Epithelial cell of proximal tubule (primary cell): ENCODE data around the gene TRIM14. TPM values are rescaled to one million over a fixed set of nuclear protein-coding genes. Genes with fewer than 3 reads are reported as not detected.
"Not testable (repeated sequence)": the region's sequence is repeated elsewhere in the genome, so short reads cannot be mapped to it uniquely, and the experiment has no call there.

Experiments
- DNase-seq: peaks from one replicate; pipeline ENCODE4 v3.0.0-alpha.2; 2011; ENCODE audit warnings: low read depth
- H3K4me3 ChIP-seq: 2 replicates; pipeline ENCODE4 v1.5.1; 2011; ENCODE audit warnings: low read depth, mild to moderate bottlenecking, low read length
- total RNA-seq: library from RNA; depleted of rRNA; stranded (reverse); fragments of >200 nt; gene quantifications from 2 replicates; pipeline ENCODE4 v1.2.3, GENCODE V29; 2015
- TF ChIP-seq, protein P1 (sequence below): conservative IDR thresholded peaks from 2 replicates; pipeline ENCODE4 v1.5.1; 2012; ENCODE audit warnings: low read depth, mild to moderate bottlenecking, low read length

Gene TRIM14
- total RNA-seq, 1 donor from 2014 or later = 8.1 TPM

GRCh38 chr9:98124637-98125426, 5.8 kb upstream of the TRIM14 start:
- TF ChIP-seq, protein P1, sequence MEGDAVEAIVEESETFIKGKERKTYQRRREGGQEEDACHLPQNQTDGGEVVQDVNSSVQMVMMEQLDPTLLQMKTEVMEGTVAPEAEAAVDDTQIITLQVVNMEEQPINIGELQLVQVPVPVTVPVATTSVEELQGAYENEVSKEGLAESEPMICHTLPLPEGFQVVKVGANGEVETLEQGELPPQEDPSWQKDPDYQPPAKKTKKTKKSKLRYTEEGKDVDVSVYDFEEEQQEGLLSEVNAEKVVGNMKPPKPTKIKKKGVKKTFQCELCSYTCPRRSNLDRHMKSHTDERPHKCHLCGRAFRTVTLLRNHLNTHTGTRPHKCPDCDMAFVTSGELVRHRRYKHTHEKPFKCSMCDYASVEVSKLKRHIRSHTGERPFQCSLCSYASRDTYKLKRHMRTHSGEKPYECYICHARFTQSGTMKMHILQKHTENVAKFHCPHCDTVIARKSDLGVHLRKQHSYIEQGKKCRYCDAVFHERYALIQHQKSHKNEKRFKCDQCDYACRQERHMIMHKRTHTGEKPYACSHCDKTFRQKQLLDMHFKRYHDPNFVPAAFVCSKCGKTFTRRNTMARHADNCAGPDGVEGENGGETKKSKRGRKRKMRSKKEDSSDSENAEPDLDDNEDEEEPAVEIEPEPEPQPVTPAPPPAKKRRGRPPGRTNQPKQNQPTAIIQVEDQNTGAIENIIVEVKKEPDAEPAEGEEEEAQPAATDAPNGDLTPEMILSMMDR = no peak
- H3K4me3 ChIP-seq = no peak overlapping the region
- no peak for DNase-seq

- H3K4me3 ChIP-seq, DNase-seq: not testable (repeated sequence)
Measured at GRCh38 chr9:98124091-98124490, 5.1 kb upstream of the TRIM14 start.

- TF ChIP-seq, protein P1 = peak; percentile 45
- DNase-seq = peak; percentile 36
- no peak overlapping the region for H3K4me3 ChIP-seq
Measured at GRCh38 chr9:98121058-98121457, 2.0 kb upstream of the TRIM14 start.

DNA sequence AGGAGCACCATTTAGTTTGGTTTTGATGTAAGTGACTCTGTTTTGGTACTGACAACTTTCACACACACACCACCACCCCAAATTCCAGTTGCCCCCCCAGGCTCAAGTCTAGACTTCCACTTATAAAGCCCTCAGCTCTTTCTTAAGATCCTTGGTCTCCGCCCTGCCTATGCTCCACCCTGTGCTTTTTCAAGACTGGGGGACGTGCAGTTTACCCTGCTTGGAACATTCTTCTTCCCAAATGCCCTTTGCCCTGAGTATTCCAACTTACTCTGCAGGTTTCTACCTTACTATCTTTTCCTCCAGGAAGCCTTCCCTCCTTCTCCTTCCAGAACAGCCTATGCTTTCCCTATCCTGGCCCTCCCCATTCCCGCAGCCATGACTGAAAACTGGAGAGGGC, 1.5 kb upstream of the TRIM14 start:
- DNase-seq = no peak
- no peak overlapping the region for H3K4me3 ChIP-seq
- TF ChIP-seq, protein P1 = no peak

GRCh38 chr9:98117984-98118639, 910 bp downstream of the TRIM14 start:
- peak overlapping the region; percentile 72 for H3K4me3 ChIP-seq
- TF ChIP-seq, protein P1 = peak; percentile 58
- DNase-seq = no peak

DNA sequence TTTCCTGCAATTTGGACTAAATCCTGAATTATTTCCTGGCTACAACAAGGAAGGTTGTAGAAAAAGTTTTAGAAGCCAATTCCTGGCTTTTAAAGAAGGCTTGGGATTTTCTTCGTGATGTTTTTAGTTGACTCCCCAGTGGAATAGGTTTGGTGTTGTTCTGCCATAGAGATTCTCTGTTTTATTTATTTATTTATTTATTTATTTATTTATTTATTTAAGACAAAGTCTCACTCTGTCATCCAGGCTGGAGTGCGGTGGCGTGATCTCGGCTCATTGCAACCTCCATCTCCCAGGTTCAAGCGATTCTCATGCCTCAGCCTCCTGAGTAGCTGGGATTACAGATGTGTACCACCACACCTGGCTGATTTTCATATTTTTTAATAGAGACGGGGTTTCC, 1.9 kb downstream of the TRIM14 start:
- not testable (repeated sequence) for DNase-seq

DNA sequence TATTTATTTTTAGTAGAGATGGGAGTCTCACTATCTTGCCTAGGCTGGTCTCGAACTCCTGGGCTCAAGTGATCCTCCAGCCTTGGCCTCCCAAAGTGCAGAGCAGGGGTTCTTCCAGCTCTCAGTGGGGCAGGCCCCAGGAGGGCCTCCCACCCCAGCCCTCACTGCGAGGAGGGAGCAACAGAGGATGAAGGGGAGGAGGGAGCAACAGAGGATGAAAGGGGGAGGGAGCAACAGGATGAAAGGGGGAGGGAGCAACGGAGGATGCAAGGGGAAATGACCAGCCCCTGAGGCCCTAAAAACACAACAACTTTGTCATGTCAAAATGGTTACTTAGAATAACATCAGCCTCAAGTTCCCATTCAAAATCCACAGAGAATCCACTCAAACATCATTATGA, 10.0 kb downstream of the TRIM14 start:
- DNase-seq = no peak
- TF ChIP-seq, protein P1 = no peak
- H3K4me3 ChIP-seq = no peak overlapping the region

More for the DNA sequence above, 1.9 kb downstream of the TRIM14 start:
- not testable (repeated sequence) for H3K4me3 ChIP-seq

- DNase-seq = no peak
- TF ChIP-seq, protein P1 = no peak
- H3K4me3 ChIP-seq = no peak overlapping the region
Measured at GRCh38 chr9:98108531-98109031, 10.4 kb downstream of the TRIM14 start.
